Pancreas (tissue), 10 donors: ENCODE results near the gene DRG1. TPM values are rescaled to one million over a fixed set of nuclear protein-coding genes. Genes with fewer than 3 reads are reported as not detected.

Experiments used
- ATAC-seq, 4 donors: fragments of 200-7000 bp; cut with Tn5 transposase; one replicate each; pipeline versions ENCODE4 v1.8.0 to v1.9.1; 2020; ENCODE audit warnings: mild to moderate bottlenecking in 4 of 4, moderate library complexity in 4 of 4
- DNase-seq, 6 donors: peaks; one replicate each; pipeline ENCODE4 v3.0.0-alpha.2; 2020
- FAIRE-seq: peaks from 2 replicates; lab custom pipeline; 2012; peaks lifted over from hg19 to GRCh38; lab: Jason Lieb, UNC
- H3K27ac ChIP-seq, 4 donors: fragments of 200-600 bp; sonication (generic); 1 replicate in 3 of 4; 2 replicates in 1 of 4; pipeline versions ENCODE4 v1.5.0 to v1.8.0; 2020
- H3K27me3 ChIP-seq, 4 donors: fragments of 200-600 bp; one replicate each; pipeline ENCODE4 v1.8.0; 2021
- H3K36me3 ChIP-seq, 3 donors: fragments of 200-600 bp; sonication (generic) in 1 of 3; one replicate each; pipeline versions ENCODE4 v1.5.0 to v1.8.0; 2020 to 2021
- H3K4me1 ChIP-seq, 3 donors: fragments of 200-600 bp; one replicate each; pipeline ENCODE4 v1.8.0; 2021
- H3K4me3 ChIP-seq, 4 donors: fragments of 200-600 bp; sonication (generic) in 2 of 4; one replicate each; pipeline versions ENCODE4 v1.5.0 to v1.8.0; 2020 to 2021
- H3K9me3 ChIP-seq, 4 donors: fragments of 200-600 bp; one replicate each; pipeline ENCODE4 v1.8.0; 2021
- CTCF ChIP-seq, 4 donors: fragments of 200-600 bp; sonication (generic) in 3 of 4; IDR thresholded peaks; one replicate each; pipeline versions ENCODE4 v1.5.0 to v1.8.0; 2021; ENCODE audit warnings: antibody characterized with exemption in 4 of 4
- WGBS, 2 donors: extraction: QIAGEN DNeasy Blood & Tissue Kit; methylation state at CpG; one replicate each; pipeline ENCODE4 v1.1.7; 2013; 5-methylcytosine and 5-hydroxymethylcytosine counted together
- intact Hi-C, 3 donors: fragments of 100-400 bp; cut with DNase I; formaldehyde crosslinking; loops; one replicate each; pipeline versions ENCODE4 v1.11.1 to v1.14.2; 2022
- polyA plus RNA-seq, 2 donors: library from polyadenylated mRNA; stranded (reverse); fragments of 200-250 nt; gene quantifications; one replicate each; pipeline ENCODE4 v1.2.3, GENCODE V29; 2013
- total RNA-seq, 6 donors: library from RNA; stranded (reverse); fragmentation: NEBNext Ultra II Directional in 4 of 6; extraction: Animal tissue kit (Norgen Biotek cat#: 25700) in 4 of 6; gene quantifications; one replicate each; pipeline versions ENCODE4 v1.2.1 to v1.2.4, GENCODE V29; 2021 to 2023
- donor health status: healthy with polysubstance abuse.
- donor health status: DM: no; HTN: no; CAD: no; lungs with moderate emphysema.
- donor health status: DM: no; HTN: no; CAD: no.
- donor health status: control.
- donor health status: control.
- donor health status: Bipolar disorder and iron deficiency.
- donor health status: DM: yes; HTN: yes; CAD: no.
- donor health status: DM: no; HTN: no; CAD: no.
- donor health status: DM: no; HTN: no; CAD: no.
- donor health status: DM: yes; HTN: yes; CAD: no.

The DRG1 gene
- total and polyA plus RNA-seq, 8 donors: 26.4 to 38.7 (median 30.9) TPM

- Histone ChIP-seq H3K9me3 (no peaks in the 10 kb centered on the region), H3K36me3 (peaks cover 0 to 76% (median 29%) of the 10 kb centered on the region in 3 donors), H3K4me3 (no peak overlapping the region), H3K27me3 (no peaks in the 10 kb centered on the region), H3K27ac (no peak overlapping the region), H3K4me1 (no peaks in the 10 kb centered on the region)
- intact Hi-C loops: no loop called here
- FAIRE-seq (no peak), DNase-seq (peak in 1 of 6 donors; percentile 53), ATAC-seq (no peak)
- no peak for TF ChIP-seq CTCF (IDR thresholded peaks at IDR 0.05)
- WGBS, 2 donors: 56 to 57% methylated on average over 8 of the region's 8 CpGs
Observed at GRCh38 chr22:31439808-31440207, 40.4 kb downstream of the DRG1 start.

GRCh38 chr22:31440681-31441080, 41.3 kb downstream of the DRG1 start:
- no peak overlapping the region for H3K27ac ChIP-seq
- H3K4me1 ChIP-seq: no peaks in the 10 kb centered on the region
- ATAC-seq (no peak), DNase-seq (no peak), FAIRE-seq (no peak)
- peaks cover 0 to 68% (median 20%) of the 10 kb centered on the region in 3 donors for H3K36me3 ChIP-seq
- no peaks in the 10 kb centered on the region for H3K27me3 ChIP-seq
- H3K9me3 ChIP-seq: no peaks in the 10 kb centered on the region
- no peak for TF ChIP-seq CTCF (IDR thresholded peaks at IDR 0.05)
- H3K4me3 ChIP-seq: no peak overlapping the region
- intact Hi-C loops: no loop called here
- 95 to 97% methylated on average over 7 of the region's 7 CpGs for WGBS, 2 donors

GRCh38 chr22:31441652-31442051, 42.2 kb downstream of the DRG1 start:
- Histone ChIP-seq H3K27me3 (no peaks in the 10 kb centered on the region), H3K9me3 (no peaks in the 10 kb centered on the region), H3K36me3 (peaks cover 0 to 58% (median 18%) of the 10 kb centered on the region in 3 donors), H3K27ac (no peak overlapping the region), H3K4me1 (no peaks in the 10 kb centered on the region), H3K4me3 (no peak overlapping the region)
- intact Hi-C loops: no loop called here
- FAIRE-seq (no peak), ATAC-seq (no peak), DNase-seq (no peak)
- no peak for TF ChIP-seq CTCF (IDR thresholded peaks at IDR 0.05)
- WGBS, 2 donors: 91 to 95% methylated on average over 5 of the region's 5 CpGs

GRCh38 chr22:31442768-31443489, 43.5 kb downstream of the DRG1 start:
- no peak for TF ChIP-seq CTCF (IDR thresholded peaks at IDR 0.05)
- Histone ChIP-seq H3K9me3 (no peaks in the 10 kb centered on the region), H3K27me3 (no peaks in the 10 kb centered on the region), H3K4me1 (no peaks in the 10 kb centered on the region), H3K27ac (no peak overlapping the region), H3K4me3 (no peak overlapping the region), H3K36me3 (peaks cover 0 to 59% (median 18%) of the 10 kb centered on the region in 3 donors)
- FAIRE-seq (no peak), DNase-seq (no peak), ATAC-seq (peak in 1 of 4 donors; percentile 14)
- intact Hi-C loops: no loop called here
- WGBS, 2 donors: 93 to 96% methylated on average over 5 of the region's 5 CpGs

- intact Hi-C loops: no loop called here
- Histone ChIP-seq H3K4me3 (no peak overlapping the region), H3K27me3 (no peaks in the 10 kb centered on the region), H3K36me3 (peaks cover 0 to 56% (median 18%) of the 10 kb centered on the region in 3 donors), H3K27ac (no peak overlapping the region), H3K9me3 (no peaks in the 10 kb centered on the region), H3K4me1 (no peaks in the 10 kb centered on the region)
- TF ChIP-seq CTCF (IDR thresholded peaks at IDR 0.05): no peak
- WGBS, 2 donors: 53 to 57% methylated on average over 7 of the region's 7 CpGs
- ATAC-seq (no peak), DNase-seq (no peak), FAIRE-seq (no peak)
Observed at GRCh38 chr22:31443516-31443915, 44.1 kb downstream of the DRG1 start.
